ENCODE data around the gene GCNT1.

Gene GCNT1

GRCh38 chr9:76534026-76534425 lies 75.0 kb downstream of the GCNT1 start:
- DNase-seq = no peak

- DNase-seq = no peak
Observed at GRCh38 chr9:76537150-76537646, 78.2 kb downstream of the GCNT1 start.

GRCh38 chr9:76539180-76539579 lies 80.2 kb downstream of the GCNT1 start:
- no peak for DNase-seq

- no peak for DNase-seq
Observed at GRCh38 chr9:76542360-76542759, 83.4 kb downstream of the GCNT1 start.

GRCh38 chr9:76545191-76545590 lies 86.2 kb downstream of the GCNT1 start:
- DNase-seq = no peak

GRCh38 chr9:76552181-76552580 lies 93.2 kb downstream of the GCNT1 start:
- no peak for DNase-seq

GRCh38 chr9:76552751-76553455 lies 93.9 kb downstream of the GCNT1 start:
- DNase-seq = no peak

GRCh38 chr9:76553680-76554079 lies 94.7 kb downstream of the GCNT1 start:
- DNase-seq = no peak
